H9 (cell line): Measurements from ENCODE around the gene SMU1. TPM values are rescaled to one million over a fixed set of nuclear protein-coding genes. Genes with fewer than 3 reads are reported as not detected.

Experiments used
- DNase-seq: peaks from one replicate; pipeline ENCODE4 v3.0.0-alpha.2; 2017
- H2AFZ ChIP-seq: one replicate; pipeline ENCODE4 v1.6.1; 2013; ENCODE audit warnings: mild to moderate bottlenecking, low read length, control low read depth, moderate library complexity
- H2AK5ac ChIP-seq: 2 replicates; pipeline ENCODE4 v1.6.1; 2013; ENCODE audit warnings: low read length, control low read depth, mixed read lengths; ENCODE audit not compliant: insufficient read length
- H2BK120ac ChIP-seq: one replicate; pipeline ENCODE4 v1.6.1; 2013; ENCODE audit warnings: low read depth, mild to moderate bottlenecking, low read length, control low read depth, inconsistent platforms; ENCODE audit not compliant: poor library complexity, severe bottlenecking
- H2BK12ac ChIP-seq: 2 replicates; pipeline ENCODE4 v1.6.1; 2013; ENCODE audit warnings: low read length, control low read depth, mixed read lengths, low read depth; ENCODE audit not compliant: insufficient read length
- H2BK15ac ChIP-seq: 2 replicates; pipeline ENCODE4 v1.6.1; 2013; ENCODE audit warnings: low read depth, low read length, control low read depth
- H2BK20ac ChIP-seq: one replicate; pipeline ENCODE4 v1.6.1; 2013; ENCODE audit warnings: low read depth, mild to moderate bottlenecking, low read length, control low read depth, inconsistent platforms; ENCODE audit not compliant: poor library complexity, severe bottlenecking
- H2BK5ac ChIP-seq: 2 replicates; pipeline ENCODE4 v1.6.1; 2013; ENCODE audit warnings: low read length, control low read depth, mixed read lengths; ENCODE audit not compliant: insufficient read length
- H3K14ac ChIP-seq: 2 replicates; pipeline ENCODE4 v1.6.1; 2013; ENCODE audit warnings: low read length, control low read depth; ENCODE audit not compliant: insufficient read depth
- H3K18ac ChIP-seq: 2 replicates; pipeline ENCODE4 v1.6.1; 2013; ENCODE audit warnings: low read depth, mild to moderate bottlenecking, mixed read lengths, low read length, control low read depth; ENCODE audit not compliant: insufficient read length
- H3K23ac ChIP-seq: 2 replicates; pipeline ENCODE4 v1.6.1; 2013; ENCODE audit warnings: low read length, control low read depth, mixed read lengths, low read depth; ENCODE audit not compliant: insufficient read length
- H3K23me2 ChIP-seq: 2 replicates; pipeline ENCODE4 v1.6.1; 2013; ENCODE audit warnings: low read depth, mild to moderate bottlenecking, mixed read lengths, low read length, control low read depth; ENCODE audit not compliant: insufficient read length, poor library complexity, severe bottlenecking
- H3K27ac ChIP-seq: 2 replicates; pipeline ENCODE4 v1.5.1; 2013; ENCODE audit warnings: low read length, control low read depth, mixed read lengths, low read depth; ENCODE audit not compliant: insufficient read length
- H3K27me3 ChIP-seq: 2 replicates; pipeline ENCODE4 v1.6.1; 2013; ENCODE audit warnings: low read length, control low read depth, inconsistent platforms; ENCODE audit not compliant: insufficient read depth
- H3K4ac ChIP-seq: 2 replicates; pipeline ENCODE4 v1.6.1; 2013; ENCODE audit warnings: low read depth, mild to moderate bottlenecking, control low read depth, inconsistent platforms, low read length, moderate library complexity
- H3K4me1 ChIP-seq: 2 replicates; pipeline ENCODE4 v1.6.1; 2013; ENCODE audit warnings: low read length, control low read depth, inconsistent platforms; ENCODE audit not compliant: insufficient read depth
- H3K4me2 ChIP-seq: 2 replicates; pipeline ENCODE4 v1.6.1; 2013; ENCODE audit warnings: low read length, control low read depth, mixed read lengths; ENCODE audit not compliant: insufficient read length, insufficient read depth
- H3K56ac ChIP-seq: 2 replicates; pipeline ENCODE4 v1.6.1; 2013; ENCODE audit warnings: low read depth, mild to moderate bottlenecking, mixed read lengths, low read length, control low read depth; ENCODE audit not compliant: insufficient read length
- H3K79me1 ChIP-seq: 2 replicates; pipeline ENCODE4 v1.6.1; 2013; ENCODE audit warnings: low read depth, mild to moderate bottlenecking, moderate library complexity, low read length, control low read depth, inconsistent platforms; ENCODE audit not compliant: insufficient read depth, poor library complexity, severe bottlenecking
- H3K79me2 ChIP-seq: 2 replicates; pipeline ENCODE4 v1.6.1; 2013; ENCODE audit warnings: low read length, control low read depth, inconsistent platforms; ENCODE audit not compliant: insufficient read depth
- H3K9ac ChIP-seq: 2 replicates; pipeline ENCODE4 v1.6.1; 2013; ENCODE audit warnings: low read length, control low read depth, mixed read lengths; ENCODE audit not compliant: insufficient read length; ENCODE audit errors: extremely low read depth
- H3K9me3 ChIP-seq: one replicate; pipeline ENCODE4 v1.6.1; 2013; ENCODE audit warnings: low read depth, low read length, inconsistent platforms; ENCODE audit not compliant: control insufficient read depth
- H3T11ph ChIP-seq: one replicate; pipeline ENCODE4 v1.6.1; 2013; ENCODE audit warnings: mild to moderate bottlenecking, low read length, control low read depth, inconsistent platforms
- H4K20me1 ChIP-seq: one replicate; pipeline ENCODE4 v1.6.1; 2013; ENCODE audit not compliant: control insufficient read depth, insufficient read length, insufficient read depth
- H4K5ac ChIP-seq: 2 replicates; pipeline ENCODE4 v1.6.1; 2013; ENCODE audit warnings: low read depth, mild to moderate bottlenecking, mixed read lengths, low read length, control low read depth; ENCODE audit not compliant: insufficient read length
- H4K8ac ChIP-seq: replicated peaks from 2 replicates; pipeline ENCODE4 v1.6.1; 2013; ENCODE audit warnings: low read length, control low read depth, mixed read lengths, low read depth; ENCODE audit not compliant: insufficient read length
- H4K91ac ChIP-seq: 2 replicates; pipeline ENCODE4 v1.6.1; 2013; ENCODE audit warnings: low read depth, mild to moderate bottlenecking, moderate library complexity, mixed read lengths, low read length, control low read depth; ENCODE audit not compliant: insufficient read length
- H3K27ac Mint-ChIP-seq, 3 experiments: 2 replicates in 2 of 3; 3 replicates in 1 of 3; pipeline ENCODE4 v1.8.0; 2020 to 2021; ENCODE audit warnings: mixed read lengths in 3 of 3, mild to moderate bottlenecking in 1 of 3, moderate library complexity in 1 of 3
- H3K27me3 Mint-ChIP-seq: 2 replicates; pipeline ENCODE4 v1.8.0; 2021; ENCODE audit warnings: low read depth, mild to moderate bottlenecking, moderate library complexity, mixed read lengths
- H3K36me3 Mint-ChIP-seq, 3 experiments: 2 replicates in 2 of 3; 3 replicates in 1 of 3; pipeline ENCODE4 v1.8.0; 2020 to 2021; ENCODE audit warnings: low read depth in 3 of 3, mixed read lengths in 3 of 3; ENCODE audit not compliant: insufficient read depth in 1 of 3
- H3K4me1 Mint-ChIP-seq, 2 experiments: 2 replicates each; pipeline ENCODE4 v1.8.0; 2020; ENCODE audit warnings: mixed read lengths in 2 of 2
- H3K4me3 Mint-ChIP-seq, 2 experiments: 2 replicates in 1 of 2; 3 replicates in 1 of 2; pipeline ENCODE4 v1.8.0; 2020 to 2021; ENCODE audit warnings: mild to moderate bottlenecking in 2 of 2, mixed read lengths in 2 of 2, moderate library complexity in 1 of 2
- H3K9me3 Mint-ChIP-seq, 2 experiments: 2 replicates in 1 of 2; 3 replicates in 1 of 2; pipeline ENCODE4 v1.8.0; 2020; ENCODE audit warnings: mild to moderate bottlenecking in 2 of 2, mixed read lengths in 2 of 2, moderate library complexity in 1 of 2
- CTCF ChIP-seq: fragments of 200-600 bp; sonication (generic); conservative IDR thresholded peaks from 3 replicates; pipeline ENCODE4 v1.8.0; 2021; ENCODE audit warnings: antibody characterized with exemption, mild to moderate bottlenecking
- WGBS: extraction: QIAGEN DNeasy Blood & Tissue Kit; methylation state at CpG from one replicate; pipeline ENCODE4 v1.1.7; 2013; ENCODE audit warnings: missing lambda C conversion rate, low lambda C conversion rate, mixed read lengths; ENCODE audit not compliant: insufficient read length; ENCODE audit errors: extremely low coverage; 5-methylcytosine and 5-hydroxymethylcytosine counted together
- total RNA-seq: library from RNA; stranded (reverse); gene quantifications from 2 replicates; pipeline ENCODE4 v1.2.1, GENCODE V29; 2021

Gene SMU1
- total RNA-seq, 1 experiment from 2014 or later: 26.9 TPM

- no peak overlapping the region for H3K23ac ChIP-seq
- H4K91ac ChIP-seq: no peak overlapping the region
- H3K4me2 ChIP-seq: no peak overlapping the region
- WGBS: no CpG with 5 or more reads among the region's 3 CpGs
- no peak overlapping the region for H2BK5ac ChIP-seq
- H2BK15ac ChIP-seq: no peak overlapping the region
- no peak overlapping the region for H4K5ac ChIP-seq
- Mint-ChIP-seq H3K4me3 (no peak overlapping the region), H3K4me1 (no peaks in the 10 kb centered on the region), H3K27ac (no peak overlapping the region), H3K36me3 (no peaks in the 10 kb centered on the region), H3K27me3 (no peaks in the 10 kb centered on the region; the same call in none of the 2 replicates), H3K9me3 (no peaks in the 10 kb centered on the region; a peak in 1 of 5 replicates)
- no peaks in the 10 kb centered on the region for H3K23me2 ChIP-seq
- H2BK20ac ChIP-seq: no peak overlapping the region
- no peaks in the 10 kb centered on the region for H3K79me1 ChIP-seq
- no peaks in the 10 kb centered on the region for H3K9me3 ChIP-seq
- H3T11ph ChIP-seq: no peak overlapping the region
- H4K8ac ChIP-seq: no peak overlapping the region
- H3K4ac ChIP-seq: no peak overlapping the region
- H2AFZ ChIP-seq: no peak overlapping the region
- H3K9ac ChIP-seq: no peak overlapping the region
- no peaks in the 10 kb centered on the region for H3K27me3 ChIP-seq
- H2BK12ac ChIP-seq: no peak overlapping the region
- TF ChIP-seq CTCF: no peak
- H3K79me2 ChIP-seq: no peaks in the 10 kb centered on the region
- H3K56ac ChIP-seq: no peak overlapping the region
- no peak overlapping the region for H3K27ac ChIP-seq
- H3K14ac ChIP-seq: no peak overlapping the region
- no peak for DNase-seq
- H4K20me1 ChIP-seq: no peaks in the 10 kb centered on the region
- no peaks in the 10 kb centered on the region for H3K4me1 ChIP-seq
- H2BK120ac ChIP-seq: no peak overlapping the region
- no peak overlapping the region for H2AK5ac ChIP-seq
- H3K18ac ChIP-seq: no peak overlapping the region
Observed at GRCh38 chr9:33097192-33097591, 20.7 kb upstream of the SMU1 start.
